T-helper 2 cell (primary cell): ENCODE measurements around the gene LGALS9B.
"Not testable (repeated sequence)": the region's sequence is repeated elsewhere in the genome, so short reads cannot be mapped to it uniquely, and the experiment has no call there.

Source experiments
- DNase-seq, 5 experiments: peaks; one replicate each; pipeline versions ENCODE4 v3.0.0 to v3.0.0-alpha.2; 2012 to 2022
- total RNA-seq, 2 donors: gene quantifications; one replicate each; lab custom pipeline; 2026; lab: John Stamatoyannopoulos, UW

Gene LGALS9B
- 0 reads per million in 2 donors for total RNA-seq

DNA sequence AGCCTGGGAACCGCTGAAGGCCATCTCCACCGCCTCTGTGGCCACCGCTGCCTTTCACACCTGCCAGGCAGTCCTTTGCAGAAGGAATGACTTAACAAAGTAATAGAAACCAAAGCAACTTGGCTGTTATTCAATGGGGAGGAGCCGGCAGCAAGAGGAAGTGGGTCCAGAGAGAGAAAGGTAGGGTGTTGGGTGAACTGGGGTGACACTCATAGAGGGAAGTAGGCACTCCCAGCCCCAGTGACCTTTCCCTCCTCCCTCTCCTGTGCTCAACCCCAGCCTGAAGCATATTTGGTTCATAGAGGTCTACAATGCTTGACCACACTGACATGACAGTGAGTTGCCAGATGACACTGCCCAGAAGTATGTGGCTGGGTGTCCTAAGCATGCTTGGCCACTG, at the start of gene LGALS9B:
Gene LGALS9B, minus strand, starts transcription at position 93 of the 400 bp plus-strand sequence. Its CDS starts 69 bp downstream, at position 24.
- not testable (repeated sequence) for DNase-seq

DNA sequence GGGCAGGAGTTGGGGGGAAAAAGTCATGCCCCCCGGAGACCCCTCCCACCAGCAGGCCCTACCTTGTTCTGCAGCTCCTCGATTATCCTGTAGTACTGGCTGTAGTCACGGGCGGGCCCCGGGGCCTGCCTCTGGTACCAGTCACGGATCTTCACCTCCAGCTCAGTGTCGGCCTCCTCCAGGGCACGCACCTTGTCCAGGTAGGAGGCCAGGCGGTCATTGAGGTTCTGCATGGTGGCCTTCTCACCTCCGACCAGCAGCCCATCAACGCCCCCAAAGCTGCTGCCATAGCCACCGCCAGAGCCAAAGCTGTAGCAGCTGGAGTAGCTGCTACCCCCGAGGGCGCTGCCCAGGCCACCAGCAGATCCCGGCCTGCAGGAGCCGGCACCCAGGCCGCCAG, 49.6 kb upstream of the LGALS9B start:
- DNase-seq: not testable (repeated sequence)

DNA sequence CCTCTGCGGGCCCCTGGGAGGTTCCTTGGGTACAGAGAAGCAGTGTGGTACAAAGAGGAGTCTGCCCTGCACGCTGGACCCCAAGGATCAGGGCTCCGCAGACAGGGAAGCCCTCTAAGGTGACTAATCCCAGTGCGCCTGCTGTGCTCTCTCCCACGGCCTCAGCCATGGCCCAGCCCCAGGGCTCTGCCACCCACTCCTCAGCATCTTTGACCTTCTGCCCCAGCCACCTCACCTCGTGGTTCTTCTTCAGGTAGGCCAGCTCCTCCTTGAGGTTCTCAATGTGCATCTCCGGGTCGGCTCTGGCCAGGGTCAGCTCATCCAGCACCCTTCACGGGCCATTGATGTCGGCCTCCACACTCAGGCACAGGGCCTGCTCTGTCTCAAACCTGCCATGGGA, 47.8 kb upstream of the LGALS9B start:
- not testable (repeated sequence) for DNase-seq

DNA sequence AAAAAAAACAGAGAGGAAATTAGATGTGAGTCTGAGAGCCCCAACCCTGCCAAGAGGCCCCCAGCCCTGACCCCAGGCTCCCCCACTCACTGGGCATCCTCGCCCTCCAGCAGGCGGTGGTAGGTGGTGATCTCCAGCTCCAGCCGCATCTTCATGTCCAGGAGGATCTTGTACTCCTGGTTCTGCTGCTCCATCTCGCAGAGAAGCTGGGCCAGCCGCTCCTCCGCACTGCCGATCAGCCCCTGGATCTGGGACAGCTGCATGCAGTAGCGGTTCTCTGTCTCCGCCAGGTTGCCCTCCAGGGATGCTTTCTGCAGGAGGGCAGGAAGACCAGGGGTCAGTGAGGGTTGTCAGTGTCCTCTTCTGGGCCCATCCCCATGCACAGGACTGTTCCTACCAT, 46.2 kb upstream of the LGALS9B start:
- not testable (repeated sequence) for DNase-seq

DNA sequence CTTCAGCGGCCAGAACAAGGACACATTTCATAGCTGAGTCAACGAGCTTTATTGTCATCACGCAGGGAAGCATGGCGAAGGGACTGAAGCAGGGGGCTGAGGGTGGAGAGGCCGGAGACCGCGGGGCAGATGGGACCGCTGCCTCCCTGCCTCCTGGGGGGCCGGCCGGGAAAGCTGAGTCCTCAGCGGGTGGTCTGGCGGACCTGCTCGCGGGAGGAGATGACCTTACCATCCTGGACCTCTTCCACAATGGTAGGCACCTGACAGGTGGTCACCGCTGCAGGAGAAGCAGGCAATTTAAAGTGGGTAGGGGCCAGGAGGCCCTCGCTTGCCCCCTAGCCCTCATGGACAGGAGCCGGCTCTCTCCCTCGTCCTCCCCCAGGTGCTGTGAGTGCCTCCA, 45.0 kb upstream of the LGALS9B start:
- not testable (repeated sequence) for DNase-seq

DNA sequence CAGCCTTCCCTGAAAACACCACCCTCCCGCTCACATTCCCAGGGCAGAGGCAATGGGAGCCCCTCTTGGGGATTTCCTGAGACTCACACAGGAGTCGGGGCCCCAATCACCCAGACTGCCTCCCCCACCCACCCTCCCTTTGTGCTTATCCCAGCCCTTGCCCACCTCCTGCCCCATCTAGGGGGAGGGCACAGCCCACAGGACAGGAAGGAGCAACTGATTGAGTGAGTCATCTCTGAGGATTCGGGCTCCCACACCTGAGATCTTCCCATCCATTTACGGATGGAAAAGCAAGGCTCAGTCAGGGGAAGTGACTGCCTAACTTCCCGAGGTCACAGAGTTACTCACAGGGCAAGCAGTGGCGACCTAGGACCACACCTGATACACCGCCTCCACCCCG, 44.4 kb upstream of the LGALS9B start:
- not testable (repeated sequence) for DNase-seq

DNA sequence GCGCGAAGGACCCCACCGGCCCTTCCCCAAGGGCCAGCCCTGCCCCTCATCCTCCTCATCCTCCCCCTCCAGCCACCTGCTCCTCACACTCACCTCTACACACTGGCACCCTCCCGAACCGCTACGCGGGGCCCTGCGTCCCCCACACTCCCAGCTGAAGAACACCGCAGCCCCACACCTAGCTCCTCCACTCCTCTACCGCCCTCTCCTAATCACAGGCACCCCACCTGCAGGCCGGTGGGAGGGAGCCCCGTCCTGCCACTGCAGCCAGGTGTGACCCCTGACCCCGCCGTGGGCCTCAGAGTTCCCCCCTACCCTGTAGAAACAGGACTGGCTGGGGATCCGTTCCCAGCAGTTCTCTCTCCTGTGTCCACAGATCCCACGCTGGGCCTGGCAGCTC, 38.0 kb upstream of the LGALS9B start:
- DNase-seq: not testable (repeated sequence)

DNA sequence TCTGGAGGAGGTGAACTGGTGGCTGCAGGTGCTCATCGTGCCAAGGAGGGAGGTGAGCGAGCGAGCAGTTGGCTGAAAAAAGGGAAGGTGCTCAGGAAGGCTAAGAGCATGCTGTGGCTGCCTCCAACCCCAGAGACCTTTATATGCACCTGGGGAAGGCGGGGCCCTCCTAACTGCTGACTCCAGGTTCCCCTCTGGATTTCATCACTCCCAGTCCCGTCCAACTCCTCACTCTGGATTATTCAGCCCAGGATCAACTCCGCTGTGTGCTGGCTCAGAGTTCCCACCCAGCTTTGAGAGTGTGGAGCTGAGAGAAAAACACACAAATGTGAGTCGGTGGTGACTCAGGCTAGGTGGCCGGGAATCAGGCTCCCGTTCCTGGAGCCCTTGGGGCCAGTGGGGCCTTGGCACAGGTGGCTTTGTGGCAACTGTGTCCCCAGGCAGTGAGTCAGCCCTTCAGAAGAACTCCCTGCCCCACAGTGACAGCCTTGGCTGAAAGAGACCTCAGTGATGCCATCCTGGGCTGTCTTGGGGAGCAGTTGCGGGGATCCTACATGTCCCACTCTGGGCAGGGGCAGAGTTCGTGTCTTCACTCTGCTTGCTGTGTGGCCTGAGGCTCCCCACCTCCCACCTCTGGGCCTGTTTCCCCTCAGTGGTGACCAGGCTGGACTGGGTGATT, 37.2 kb upstream of the LGALS9B start:
- DNase-seq: not testable (repeated sequence)

DNA sequence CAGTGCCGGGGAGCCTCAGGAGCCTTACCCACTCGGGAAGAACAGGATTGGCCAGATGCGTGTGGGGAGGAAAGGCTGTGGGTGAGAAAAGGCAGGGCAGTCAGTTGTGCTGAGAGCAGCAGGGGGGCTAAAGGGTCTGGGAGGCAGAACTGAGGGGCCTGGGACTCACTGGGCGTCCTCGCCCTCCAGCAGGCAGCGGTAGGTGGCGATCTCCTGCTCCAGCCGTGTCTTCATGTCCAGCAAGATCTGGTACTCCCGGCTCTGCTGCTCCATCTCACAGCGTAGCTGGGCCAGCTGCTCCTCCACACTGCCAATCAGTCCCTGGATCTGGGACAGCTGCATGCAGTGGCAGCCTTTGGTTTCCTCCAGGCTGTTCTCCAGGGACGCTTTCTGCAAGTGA, 34.6 kb upstream of the LGALS9B start:
- DNase-seq: not testable (repeated sequence)

DNA sequence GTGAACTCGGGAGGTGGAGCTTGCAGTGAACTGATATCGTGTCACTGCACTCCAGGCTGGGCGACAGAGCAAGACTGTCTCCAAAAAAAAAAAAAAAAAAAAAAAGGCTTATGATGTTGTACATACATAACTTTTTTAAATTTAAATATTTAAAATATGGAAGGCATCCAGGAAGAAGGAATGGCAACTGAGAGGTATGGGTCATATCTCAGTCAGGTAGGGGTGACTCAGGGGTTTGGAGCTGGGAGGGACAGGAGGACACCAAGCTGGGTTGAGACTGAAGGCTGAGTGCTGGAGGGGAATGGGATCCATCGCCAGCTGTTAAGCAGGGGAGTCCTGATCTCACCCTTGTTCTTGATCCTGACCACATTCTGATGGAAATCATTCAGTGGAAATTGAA, 33.0 kb upstream of the LGALS9B start:
- DNase-seq: not testable (repeated sequence)

DNA sequence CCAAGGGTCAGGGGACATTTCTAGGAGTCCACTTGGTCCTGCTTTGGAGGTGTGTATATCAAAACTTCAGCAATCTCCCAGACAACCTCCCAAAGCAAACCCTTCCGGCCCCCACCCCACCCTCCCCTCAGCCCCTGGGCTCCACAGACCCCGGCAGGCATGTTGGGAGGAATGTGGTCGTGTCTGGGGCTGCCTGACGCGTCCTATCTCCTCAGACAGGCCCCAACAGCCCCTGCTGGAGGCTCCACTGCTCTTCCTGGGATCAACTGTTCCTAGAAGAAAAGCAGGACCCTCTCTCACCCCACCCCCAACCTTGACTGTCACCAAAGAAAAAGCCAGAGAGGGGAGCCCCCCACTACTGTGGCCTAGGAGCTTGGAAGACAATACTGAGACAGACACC, 28.1 kb upstream of the LGALS9B start:
- DNase-seq: not testable (repeated sequence)

DNA sequence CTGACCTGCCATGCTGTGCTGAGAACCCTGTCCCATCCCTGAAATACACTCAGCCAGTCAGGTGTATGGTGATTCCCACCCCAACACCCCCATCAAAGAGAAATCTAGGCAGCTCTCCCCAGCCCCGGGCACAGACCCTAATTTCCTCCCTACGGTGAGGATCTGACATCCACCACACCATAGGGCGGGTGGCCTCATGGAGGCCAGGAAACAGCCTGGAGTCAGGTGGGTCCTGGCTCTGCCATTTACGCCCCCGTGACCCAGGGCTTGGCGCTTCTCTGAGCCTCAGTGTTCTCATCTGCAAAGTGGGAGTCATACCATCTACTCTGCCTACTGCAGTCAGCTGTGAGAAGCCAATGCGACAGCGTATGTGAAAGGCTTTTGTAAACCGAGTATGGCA, 27.4 kb upstream of the LGALS9B start:
- DNase-seq: not testable (repeated sequence)

DNA sequence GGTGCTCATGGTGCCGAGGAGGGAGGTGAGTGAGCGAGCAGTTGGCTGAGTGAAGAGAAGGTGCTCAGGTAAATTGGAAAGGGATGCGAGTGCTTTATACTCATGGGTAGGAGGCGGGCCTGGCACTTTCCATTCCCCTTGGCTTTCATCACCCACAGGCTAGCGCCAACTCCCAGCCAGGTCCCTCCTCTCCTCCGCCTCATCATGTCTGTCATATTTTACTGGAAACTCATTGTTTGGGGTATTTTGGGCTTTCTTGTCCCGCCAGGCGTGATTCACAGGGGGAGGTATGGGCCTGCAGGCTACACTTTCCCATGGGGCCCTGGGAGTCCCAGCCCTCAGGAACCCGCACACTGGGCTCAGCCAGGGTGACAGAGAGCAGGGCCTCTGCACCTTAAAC, 26.8 kb upstream of the LGALS9B start:
- DNase-seq: not testable (repeated sequence)

DNA sequence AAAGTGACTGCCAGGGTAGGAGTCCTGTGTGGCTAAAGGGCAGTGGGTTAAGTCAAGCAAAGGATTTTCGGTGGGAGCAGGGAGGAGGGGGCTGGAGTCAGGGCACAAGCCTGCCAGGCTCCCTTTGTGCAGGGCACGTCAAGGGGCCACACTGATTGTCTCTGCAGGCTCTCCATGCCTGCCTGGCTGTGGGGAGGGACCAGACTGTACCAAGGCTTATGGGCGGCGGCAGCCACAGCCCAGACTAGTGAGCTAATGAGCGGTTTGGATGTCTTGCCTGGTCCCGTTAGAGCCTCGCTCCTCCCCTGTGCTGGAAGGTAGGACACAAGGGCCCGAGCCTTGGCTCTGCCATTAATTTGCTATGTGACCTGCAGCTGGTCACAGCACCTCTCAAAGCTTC, 25.6 kb upstream of the LGALS9B start:
- DNase-seq: not testable (repeated sequence)

DNA sequence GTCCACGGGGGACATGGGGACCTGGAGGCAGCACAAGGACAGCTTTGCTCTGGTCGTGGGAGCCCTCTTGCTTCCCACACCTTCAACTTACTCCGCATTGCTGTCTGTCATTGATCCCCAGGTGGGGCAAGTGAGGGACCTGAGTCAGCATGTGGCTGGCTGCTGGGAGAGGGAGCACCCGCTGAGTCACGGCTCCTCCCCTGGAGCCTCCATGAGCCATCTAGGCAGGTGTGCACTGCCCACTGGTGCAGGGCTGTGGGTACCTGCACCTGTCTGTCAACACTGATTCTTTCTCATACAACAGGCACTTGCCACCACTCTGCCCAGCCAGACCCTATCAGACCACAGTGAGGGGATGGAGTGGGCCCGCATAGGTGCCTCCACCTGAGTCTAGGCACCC, 24.8 kb upstream of the LGALS9B start:
- not testable (repeated sequence) for DNase-seq

DNA sequence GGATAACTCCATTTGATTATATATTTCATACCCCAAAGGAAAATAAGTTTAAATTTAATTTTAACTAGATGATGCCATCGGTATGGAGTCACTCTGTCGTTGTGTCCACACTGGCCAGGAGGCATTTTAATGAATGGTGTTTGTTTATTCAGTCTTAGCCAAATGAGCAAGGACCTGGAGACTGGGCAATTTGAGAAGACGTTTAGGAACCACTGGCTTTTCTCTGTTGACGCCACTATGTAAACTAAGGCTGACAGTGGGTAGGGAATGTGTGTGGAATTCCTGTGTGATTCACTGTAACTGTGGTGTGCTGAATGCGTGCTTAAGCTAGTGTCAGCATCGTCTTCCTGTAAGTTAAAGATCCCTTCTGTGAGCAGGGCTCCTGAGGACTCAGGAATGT, 17.6 kb upstream of the LGALS9B start:
- not testable (repeated sequence) for DNase-seq

DNA sequence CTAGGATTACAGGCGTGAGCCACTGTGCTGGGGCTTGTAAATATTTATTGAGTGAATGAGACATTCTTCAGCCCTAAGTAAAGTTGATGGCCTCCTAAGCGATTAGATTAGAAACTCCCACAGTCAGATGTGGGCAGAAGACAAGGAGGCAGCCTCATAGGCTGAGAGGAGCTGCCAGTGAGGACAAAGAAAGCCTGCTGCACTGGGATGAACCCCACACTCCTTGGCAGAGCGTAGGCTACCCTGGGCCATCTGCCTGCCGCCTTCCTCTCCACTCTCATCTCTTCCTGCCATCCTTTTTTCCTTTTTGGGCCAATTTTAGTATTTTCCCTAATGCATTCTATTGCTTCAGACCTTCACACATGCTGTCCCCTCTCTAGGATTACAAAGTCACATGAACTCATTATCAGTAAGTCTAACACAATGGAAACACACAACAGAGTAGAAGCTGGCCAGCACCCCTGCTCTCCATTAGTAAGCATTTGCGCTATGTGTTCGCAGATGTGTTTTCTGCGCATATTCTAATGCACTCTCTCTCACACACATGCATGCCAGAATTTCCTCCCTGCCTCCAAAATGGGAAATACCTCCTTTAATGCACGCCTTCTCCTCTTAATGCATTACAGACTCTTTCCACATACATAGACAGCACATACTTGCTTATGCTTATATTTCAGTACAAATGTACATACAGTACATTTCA, 12.7 kb upstream of the LGALS9B start:
- DNase-seq: not testable (repeated sequence)

DNA sequence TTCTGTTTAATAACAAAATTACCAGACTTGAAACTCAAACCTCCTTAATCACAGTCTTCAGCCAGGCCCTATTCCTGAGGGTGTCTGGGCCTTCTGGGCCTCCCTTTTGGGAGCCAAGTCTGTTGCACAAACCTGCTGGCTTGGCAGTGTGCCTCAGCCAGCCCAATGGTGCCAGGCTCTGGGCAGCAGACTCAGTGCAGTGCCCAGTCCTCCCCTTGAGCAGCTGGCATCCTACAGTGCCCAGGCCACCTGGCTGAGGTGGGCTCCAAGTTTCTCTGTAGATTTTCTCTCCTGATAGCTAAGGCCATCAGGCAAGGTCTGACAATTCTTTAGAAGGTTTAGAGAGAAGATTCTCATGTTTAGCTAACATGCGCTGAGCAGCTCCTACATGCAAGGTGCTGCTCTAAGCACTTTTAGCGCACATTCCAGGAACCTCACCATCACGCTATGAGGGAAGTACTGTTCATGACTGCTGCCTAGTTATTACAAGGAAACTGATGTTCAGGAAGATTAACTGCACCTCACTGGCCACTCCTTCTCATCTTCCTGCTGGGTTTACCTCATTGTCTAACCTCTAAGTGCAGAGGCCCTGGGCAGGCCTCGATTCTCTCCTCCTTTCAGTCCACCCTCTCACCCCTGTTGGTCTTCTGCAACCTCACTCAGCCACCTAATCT, 10.2 kb upstream of the LGALS9B start:
- DNase-seq: not testable (repeated sequence)

DNA sequence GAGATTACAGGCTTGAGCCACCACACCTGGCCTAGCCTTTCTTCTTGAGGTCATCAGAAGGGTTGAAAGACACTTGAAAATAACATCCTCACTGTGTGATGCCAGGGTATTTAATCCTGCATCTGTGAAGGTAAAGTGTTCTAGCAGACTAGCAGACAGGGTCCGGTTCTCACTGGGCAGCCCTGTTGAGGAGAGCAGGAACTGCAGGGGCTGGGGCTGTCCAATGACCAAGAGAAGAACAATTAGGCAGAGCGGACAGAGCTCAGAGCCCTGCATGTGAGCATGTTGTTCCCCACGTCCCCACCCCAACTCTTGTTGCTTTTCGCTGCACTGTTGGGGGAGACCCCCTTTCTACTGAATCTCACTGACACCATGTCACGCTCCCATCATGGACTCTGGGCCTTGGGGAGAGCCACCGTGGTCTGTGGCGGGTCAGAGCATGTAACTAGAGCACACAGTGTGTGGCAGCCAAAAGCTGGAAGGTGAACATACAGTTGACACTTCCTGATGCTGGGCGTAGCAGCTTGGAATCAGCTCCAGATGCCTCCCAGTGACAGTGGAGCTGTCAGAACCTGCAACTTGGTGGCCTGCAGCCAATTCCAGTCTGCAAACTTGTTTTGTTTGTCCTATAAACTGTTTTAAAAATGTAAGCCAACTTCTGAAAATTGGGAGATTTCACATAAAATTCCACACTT, 7.9 kb upstream of the LGALS9B start:
- not testable (repeated sequence) for DNase-seq

DNA sequence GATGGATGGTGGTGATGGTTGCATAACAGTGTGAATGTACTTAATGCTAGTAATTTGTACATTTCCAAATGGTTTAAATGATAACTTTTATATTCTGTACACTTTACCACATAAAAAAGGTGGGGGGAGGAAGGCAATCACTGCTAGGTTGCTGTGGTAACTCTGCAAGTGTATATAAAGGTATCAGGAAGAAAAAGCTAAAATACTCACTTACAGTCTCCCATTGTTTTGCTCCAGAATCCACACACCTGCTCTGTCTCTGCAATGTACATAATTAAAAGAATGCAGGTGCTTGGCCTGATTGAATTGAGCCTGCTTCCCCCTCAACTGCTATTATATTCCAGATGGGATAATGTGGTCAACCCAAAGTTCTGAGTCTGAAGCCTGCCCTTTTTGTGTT, 6.7 kb upstream of the LGALS9B start:
- DNase-seq: not testable (repeated sequence)

DNA sequence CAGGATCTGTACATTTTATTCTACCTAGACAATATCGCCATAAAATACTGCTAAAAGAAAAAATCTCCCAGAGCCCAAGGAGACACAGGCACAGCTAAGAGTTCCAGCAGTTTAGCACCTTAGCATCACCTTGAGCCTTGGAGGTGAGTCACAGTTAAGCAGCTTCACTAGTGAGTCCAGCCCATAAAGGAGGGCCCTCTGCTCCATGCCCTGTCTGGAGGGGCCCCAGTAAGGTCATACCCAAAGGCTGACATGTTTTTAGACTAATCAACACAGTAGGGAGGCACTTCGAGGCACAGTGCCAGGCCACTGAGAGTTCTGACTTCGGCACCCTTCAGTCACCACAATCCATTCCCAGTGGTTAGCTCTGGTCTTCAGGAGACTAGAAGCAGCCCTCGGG, 2.6 kb upstream of the LGALS9B start:
- DNase-seq: not testable (repeated sequence)

DNA sequence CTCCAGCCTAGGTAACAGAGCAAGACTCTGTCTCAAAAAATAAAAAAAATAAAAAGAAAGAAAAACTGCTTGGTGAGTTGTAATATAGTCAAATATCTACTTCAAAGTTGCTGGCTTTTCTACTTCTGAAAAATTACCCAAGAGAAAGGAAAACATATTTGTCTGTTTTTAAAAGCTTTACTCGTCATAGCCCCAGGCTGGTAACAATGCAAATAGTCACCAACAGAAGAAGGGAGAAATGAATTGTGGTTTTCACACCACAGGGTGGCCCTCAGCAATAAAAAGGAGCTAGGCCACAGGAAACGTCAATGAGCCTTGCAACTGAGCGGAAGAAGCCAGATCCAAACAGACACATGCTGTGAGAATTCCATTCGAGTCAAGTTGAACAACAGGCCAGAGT, 1.8 kb upstream of the LGALS9B start:
- DNase-seq: peak in 1 of 5 experiments; percentile 6

DNA sequence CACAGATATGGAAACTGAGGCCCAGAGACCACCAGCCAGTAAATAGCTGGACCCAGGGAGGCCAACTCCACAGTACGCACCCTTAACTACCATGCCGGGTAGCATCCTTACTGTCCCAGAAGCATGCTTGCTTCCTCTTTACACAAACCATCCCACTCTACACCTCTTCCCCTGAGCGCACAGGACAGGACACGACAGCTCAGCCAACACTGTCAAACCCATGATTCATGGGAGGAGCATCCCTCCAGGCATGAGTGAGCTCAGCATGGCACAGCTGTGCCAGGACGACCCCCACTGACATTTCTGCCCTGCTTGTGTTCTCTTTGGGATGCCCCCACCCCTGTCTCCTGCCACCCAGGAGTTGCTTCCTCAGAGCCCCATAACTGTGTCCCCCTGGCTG, 340 bp downstream of the LGALS9B start:
- not testable (repeated sequence) for DNase-seq
